B cell (primary cell): ENCODE measurements around the gene TBC1D21.

ENCODE experiments used
- EZH2 ChIP-seq: IDR thresholded peaks from 2 replicates; pipeline ENCODE4 v1.6.1; 2012; ENCODE audit warnings: borderline replicate concordance, low read depth, mild to moderate bottlenecking, moderate library complexity, low read length; ENCODE audit not compliant: insufficient read depth, poor library complexity, severe bottlenecking
- TF ChIP-seq, protein P1 (sequence below): fragments of 200-600 bp; IDR thresholded peaks from one replicate; pipeline ENCODE4 v1.8.0; 2022; ENCODE audit warnings: antibody characterized with exemption, mild to moderate bottlenecking

DNA sequence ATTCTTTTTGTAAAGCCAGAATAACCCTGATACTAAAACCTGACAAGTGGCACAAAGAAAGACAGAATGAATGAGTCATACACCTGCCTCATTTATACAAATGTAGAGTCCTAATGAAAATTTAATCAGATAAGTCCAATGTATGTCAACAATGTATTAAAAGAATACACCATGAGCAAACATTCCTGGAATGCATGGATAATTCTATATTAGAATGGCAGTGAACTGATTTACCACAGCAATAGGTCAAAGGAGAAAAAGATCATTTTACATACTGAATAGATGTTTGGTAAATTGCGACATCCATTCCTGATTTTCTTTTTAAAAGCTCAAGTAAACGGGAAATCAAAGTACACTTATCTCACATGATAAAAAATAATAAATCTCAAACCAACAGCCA, 41.7 kb downstream of the TBC1D21 start:
- TF ChIP-seq, protein P1, sequence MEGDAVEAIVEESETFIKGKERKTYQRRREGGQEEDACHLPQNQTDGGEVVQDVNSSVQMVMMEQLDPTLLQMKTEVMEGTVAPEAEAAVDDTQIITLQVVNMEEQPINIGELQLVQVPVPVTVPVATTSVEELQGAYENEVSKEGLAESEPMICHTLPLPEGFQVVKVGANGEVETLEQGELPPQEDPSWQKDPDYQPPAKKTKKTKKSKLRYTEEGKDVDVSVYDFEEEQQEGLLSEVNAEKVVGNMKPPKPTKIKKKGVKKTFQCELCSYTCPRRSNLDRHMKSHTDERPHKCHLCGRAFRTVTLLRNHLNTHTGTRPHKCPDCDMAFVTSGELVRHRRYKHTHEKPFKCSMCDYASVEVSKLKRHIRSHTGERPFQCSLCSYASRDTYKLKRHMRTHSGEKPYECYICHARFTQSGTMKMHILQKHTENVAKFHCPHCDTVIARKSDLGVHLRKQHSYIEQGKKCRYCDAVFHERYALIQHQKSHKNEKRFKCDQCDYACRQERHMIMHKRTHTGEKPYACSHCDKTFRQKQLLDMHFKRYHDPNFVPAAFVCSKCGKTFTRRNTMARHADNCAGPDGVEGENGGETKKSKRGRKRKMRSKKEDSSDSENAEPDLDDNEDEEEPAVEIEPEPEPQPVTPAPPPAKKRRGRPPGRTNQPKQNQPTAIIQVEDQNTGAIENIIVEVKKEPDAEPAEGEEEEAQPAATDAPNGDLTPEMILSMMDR = no peak
- TF ChIP-seq EZH2 = no peak
